ENCODE results near the gene USP6NL. TPM values are rescaled to one million over a fixed set of nuclear protein-coding genes. Genes with fewer than 3 reads are reported as not detected.

The USP6NL gene
- total RNA-seq, 1 donor from 2014 or later: 13.8 TPM

DNA sequence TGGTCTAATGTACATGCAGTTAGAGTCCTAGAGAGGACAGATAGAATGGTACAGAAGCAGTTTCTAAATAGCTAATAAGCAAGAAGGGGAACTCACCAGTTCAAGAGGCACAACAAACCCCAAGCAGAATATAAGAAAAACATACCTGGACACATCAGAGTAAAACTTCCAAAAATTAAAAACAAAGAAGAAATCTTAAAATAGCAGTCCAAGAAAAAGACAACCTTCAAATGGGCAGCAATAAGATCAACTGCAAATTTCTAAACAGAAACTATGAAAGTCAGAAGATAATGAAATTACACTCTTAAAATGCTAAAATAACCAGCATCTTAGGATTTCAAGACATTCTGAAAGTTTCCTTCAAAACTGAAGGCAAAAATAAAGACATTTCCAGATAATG lies 55.9 kb downstream of the USP6NL start:
- peaks cover 8% of the 10 kb centered on the region for H3K36me3 Mint-ChIP-seq (ENCODE audit: unreplicated experiment)
- H3K4me1 Mint-ChIP-seq (ENCODE audit: unreplicated experiment): peaks cover 27% of the 10 kb centered on the region
- H3K9me3 Mint-ChIP-seq (ENCODE audit: unreplicated experiment): peaks cover 13% of the 10 kb centered on the region
- no peak overlapping the region for H3K27ac Mint-ChIP-seq (ENCODE audit: unreplicated experiment)
- no peaks in the 10 kb centered on the region for H3K27me3 Mint-ChIP-seq (ENCODE audit: unreplicated experiment)
- DNase-seq (ENCODE audit: extremely low spot score, unreplicated experiment): no peak
- TF ChIP-seq, protein P1, sequence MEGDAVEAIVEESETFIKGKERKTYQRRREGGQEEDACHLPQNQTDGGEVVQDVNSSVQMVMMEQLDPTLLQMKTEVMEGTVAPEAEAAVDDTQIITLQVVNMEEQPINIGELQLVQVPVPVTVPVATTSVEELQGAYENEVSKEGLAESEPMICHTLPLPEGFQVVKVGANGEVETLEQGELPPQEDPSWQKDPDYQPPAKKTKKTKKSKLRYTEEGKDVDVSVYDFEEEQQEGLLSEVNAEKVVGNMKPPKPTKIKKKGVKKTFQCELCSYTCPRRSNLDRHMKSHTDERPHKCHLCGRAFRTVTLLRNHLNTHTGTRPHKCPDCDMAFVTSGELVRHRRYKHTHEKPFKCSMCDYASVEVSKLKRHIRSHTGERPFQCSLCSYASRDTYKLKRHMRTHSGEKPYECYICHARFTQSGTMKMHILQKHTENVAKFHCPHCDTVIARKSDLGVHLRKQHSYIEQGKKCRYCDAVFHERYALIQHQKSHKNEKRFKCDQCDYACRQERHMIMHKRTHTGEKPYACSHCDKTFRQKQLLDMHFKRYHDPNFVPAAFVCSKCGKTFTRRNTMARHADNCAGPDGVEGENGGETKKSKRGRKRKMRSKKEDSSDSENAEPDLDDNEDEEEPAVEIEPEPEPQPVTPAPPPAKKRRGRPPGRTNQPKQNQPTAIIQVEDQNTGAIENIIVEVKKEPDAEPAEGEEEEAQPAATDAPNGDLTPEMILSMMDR (IDR thresholded peaks at IDR 0.05): no peak
- no peak overlapping the region for H3K4me3 Mint-ChIP-seq (ENCODE audit: unreplicated experiment)

DNA sequence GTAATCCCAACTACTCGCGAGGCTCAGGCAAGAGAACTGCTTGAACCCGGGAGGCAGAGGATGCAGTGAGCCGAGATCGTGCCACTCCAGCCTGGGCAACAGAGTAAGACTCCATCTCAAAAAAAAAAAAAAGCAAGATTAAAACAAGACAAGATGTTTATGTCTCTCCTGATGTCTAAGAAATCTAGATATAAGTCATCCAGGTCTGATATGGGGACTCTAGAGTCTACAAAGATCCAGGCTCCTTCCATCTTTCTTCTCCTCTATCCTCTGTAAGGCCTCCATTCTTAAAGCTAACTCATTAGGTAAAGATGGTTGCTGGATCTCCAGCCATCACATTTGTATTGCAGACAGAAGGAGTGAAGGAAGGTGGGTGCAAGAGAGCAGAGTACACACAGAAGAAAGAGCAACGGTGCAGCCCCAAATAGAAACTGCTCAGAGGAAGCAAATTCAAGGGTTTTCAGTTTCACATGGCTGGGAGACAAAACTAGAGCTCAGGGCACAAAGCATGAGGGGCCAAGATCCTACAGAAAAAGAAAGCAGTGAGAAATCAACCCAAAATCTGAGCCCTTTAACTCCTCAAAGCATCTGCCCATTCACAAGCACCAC lies 57.6 kb downstream of the USP6NL start:
- Mint-ChIP-seq H3K9me3 (ENCODE audit: unreplicated experiment) (peaks cover 13% of the 10 kb centered on the region), H3K36me3 (ENCODE audit: unreplicated experiment) (peaks cover 8% of the 10 kb centered on the region), H3K4me3 (ENCODE audit: unreplicated experiment) (no peak overlapping the region), H3K27me3 (ENCODE audit: unreplicated experiment) (no peaks in the 10 kb centered on the region), H3K27ac (ENCODE audit: unreplicated experiment) (no peak overlapping the region), H3K4me1 (ENCODE audit: unreplicated experiment) (peaks cover 21% of the 10 kb centered on the region)
- TF ChIP-seq, protein P1 (IDR thresholded peaks at IDR 0.05): no peak
- DNase-seq (ENCODE audit: extremely low spot score, unreplicated experiment): no peak

DNA sequence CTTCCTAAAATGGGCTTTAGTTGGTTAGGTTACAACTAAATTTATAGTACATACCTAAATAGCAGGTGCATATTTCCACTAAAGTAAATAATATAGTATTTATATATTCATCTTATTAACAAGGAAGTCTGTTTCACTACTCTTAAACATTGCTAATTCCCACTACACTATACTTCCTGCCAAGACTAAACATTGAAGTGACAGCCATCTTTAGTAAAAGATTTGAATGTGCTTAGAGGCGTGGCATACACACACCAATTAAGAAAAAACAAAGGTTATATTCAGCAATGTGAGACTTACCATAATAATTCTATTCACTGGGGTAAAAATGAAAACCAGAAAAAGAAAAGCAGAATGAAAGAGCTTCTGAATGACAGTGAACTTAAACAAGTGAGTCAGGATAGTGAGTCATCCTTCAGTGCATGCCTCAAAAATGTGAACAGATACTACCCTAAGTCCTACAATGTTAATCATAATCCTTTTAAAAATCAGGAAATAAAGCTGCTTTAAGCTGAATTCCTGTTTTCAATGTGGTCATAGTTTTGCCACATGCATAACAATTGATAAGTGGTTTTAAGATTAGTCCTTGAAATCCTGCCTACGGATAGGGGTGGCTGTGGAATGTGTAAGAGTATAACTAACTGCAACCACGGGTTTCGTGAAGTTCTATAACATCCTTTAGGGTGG lies 59.4 kb downstream of the USP6NL start:
- TF ChIP-seq, protein P1 (IDR thresholded peaks at IDR 0.05): no peak
- H3K4me1 Mint-ChIP-seq (ENCODE audit: unreplicated experiment): peaks cover 29% of the 10 kb centered on the region
- peak overlapping the region; percentile 87 for H3K27ac Mint-ChIP-seq (ENCODE audit: unreplicated experiment)

DNA sequence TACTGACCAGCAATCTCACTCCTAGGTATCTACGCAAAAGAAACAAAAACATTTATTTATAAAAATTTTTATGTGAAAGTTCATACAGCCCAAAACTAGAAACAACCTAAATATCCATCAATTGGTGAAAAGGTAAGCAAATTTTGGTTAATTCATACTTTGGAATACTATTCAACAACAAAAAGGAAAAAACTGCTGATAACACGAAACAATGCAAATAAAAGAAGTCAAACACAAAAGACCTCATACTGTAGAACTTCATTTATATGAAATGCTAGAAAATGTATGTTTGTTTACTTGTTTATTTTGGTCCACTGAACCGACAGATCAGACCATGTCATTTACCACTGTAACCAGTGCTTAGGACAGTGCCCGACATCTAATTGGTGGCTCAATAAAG lies 60.3 kb downstream of the USP6NL start:
- TF ChIP-seq, protein P1 (IDR thresholded peaks at IDR 0.05): no peak
- Mint-ChIP-seq H3K4me1 (ENCODE audit: unreplicated experiment) (peaks cover 38% of the 10 kb centered on the region), H3K36me3 (ENCODE audit: unreplicated experiment) (peaks cover 8% of the 10 kb centered on the region), H3K27me3 (ENCODE audit: unreplicated experiment) (no peaks in the 10 kb centered on the region), H3K27ac (ENCODE audit: unreplicated experiment) (peak overlapping the region; percentile 68), H3K9me3 (ENCODE audit: unreplicated experiment) (peaks cover 8% of the 10 kb centered on the region), H3K4me3 (ENCODE audit: unreplicated experiment) (no peak overlapping the region)
- DNase-seq (ENCODE audit: extremely low spot score, unreplicated experiment): no peak

More for the DNA sequence above, 59.4 kb downstream of the USP6NL start:
- Mint-ChIP-seq H3K4me3 (ENCODE audit: unreplicated experiment) (peak overlapping the region; percentile 59), H3K36me3 (ENCODE audit: unreplicated experiment) (peaks cover 8% of the 10 kb centered on the region), H3K9me3 (ENCODE audit: unreplicated experiment) (peaks cover 13% of the 10 kb centered on the region), H3K27me3 (ENCODE audit: unreplicated experiment) (no peaks in the 10 kb centered on the region)
- DNase-seq (ENCODE audit: extremely low spot score, unreplicated experiment): no peak

DNA sequence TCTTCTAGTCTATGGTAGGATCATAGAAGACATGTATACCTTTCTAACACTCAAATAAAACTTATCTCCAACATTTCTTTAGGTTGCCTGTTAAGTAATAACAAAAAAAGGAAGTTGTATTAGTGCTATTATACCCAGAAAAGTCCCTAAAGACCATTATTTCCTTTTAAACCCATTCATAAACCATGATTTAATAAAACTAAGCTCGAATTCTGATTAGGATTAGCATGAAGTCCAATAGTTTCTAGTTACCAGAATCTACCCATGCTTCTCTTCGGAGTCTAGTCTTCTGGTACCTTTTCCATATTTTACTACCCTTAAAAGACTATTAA lies 62.7 kb downstream of the USP6NL start:
- no peaks in the 10 kb centered on the region for H3K9me3 Mint-ChIP-seq (ENCODE audit: unreplicated experiment)
- no peaks in the 10 kb centered on the region for H3K36me3 Mint-ChIP-seq (ENCODE audit: unreplicated experiment)
- TF ChIP-seq, protein P1 (IDR thresholded peaks at IDR 0.05): no peak
- no peak overlapping the region for H3K4me3 Mint-ChIP-seq (ENCODE audit: unreplicated experiment)
- peaks cover 45% of the 10 kb centered on the region for H3K4me1 Mint-ChIP-seq (ENCODE audit: unreplicated experiment)
- DNase-seq (ENCODE audit: extremely low spot score, unreplicated experiment): no peak
- no peak overlapping the region for H3K27ac Mint-ChIP-seq (ENCODE audit: unreplicated experiment)
- no peaks in the 10 kb centered on the region for H3K27me3 Mint-ChIP-seq (ENCODE audit: unreplicated experiment)

Data from osteocyte (in vitro differentiated cells).